ENCODE data around the gene CCDC200.
"Not testable (repeated sequence)": the region's sequence is repeated elsewhere in the genome, so short reads cannot be mapped to it uniquely, and the experiment has no call there.

DNA sequence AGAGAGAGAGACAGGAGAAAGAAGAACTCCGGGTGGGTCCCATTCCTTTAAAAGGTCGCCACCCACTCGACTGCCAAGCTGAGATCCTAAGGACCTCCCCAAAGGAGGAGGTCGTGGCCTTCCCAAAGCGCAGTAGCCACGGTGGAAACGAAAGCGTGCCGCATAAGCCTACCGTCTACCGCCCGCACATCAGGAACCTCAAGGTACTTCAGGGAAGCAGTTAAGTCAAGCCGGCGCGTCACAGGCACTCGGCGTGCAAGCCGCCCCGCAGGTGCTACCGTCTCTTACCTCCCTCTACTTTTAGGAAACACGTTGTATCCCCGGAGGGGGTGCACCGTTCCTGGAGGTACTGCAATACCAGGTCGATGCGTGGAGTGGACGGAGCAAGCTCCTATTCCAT lies 11.2 kb upstream of the CCDC200 start:
- not testable (repeated sequence) for TF ChIP-seq POLR2A, EP300 (IDR thresholded peaks at IDR 0.05)
- TF ChIP-seq, protein P1, sequence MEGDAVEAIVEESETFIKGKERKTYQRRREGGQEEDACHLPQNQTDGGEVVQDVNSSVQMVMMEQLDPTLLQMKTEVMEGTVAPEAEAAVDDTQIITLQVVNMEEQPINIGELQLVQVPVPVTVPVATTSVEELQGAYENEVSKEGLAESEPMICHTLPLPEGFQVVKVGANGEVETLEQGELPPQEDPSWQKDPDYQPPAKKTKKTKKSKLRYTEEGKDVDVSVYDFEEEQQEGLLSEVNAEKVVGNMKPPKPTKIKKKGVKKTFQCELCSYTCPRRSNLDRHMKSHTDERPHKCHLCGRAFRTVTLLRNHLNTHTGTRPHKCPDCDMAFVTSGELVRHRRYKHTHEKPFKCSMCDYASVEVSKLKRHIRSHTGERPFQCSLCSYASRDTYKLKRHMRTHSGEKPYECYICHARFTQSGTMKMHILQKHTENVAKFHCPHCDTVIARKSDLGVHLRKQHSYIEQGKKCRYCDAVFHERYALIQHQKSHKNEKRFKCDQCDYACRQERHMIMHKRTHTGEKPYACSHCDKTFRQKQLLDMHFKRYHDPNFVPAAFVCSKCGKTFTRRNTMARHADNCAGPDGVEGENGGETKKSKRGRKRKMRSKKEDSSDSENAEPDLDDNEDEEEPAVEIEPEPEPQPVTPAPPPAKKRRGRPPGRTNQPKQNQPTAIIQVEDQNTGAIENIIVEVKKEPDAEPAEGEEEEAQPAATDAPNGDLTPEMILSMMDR (IDR thresholded peaks at IDR 0.05), result not testable (repeated sequence)
